ENCODE data around the gene STX2. TPM values are rescaled to one million over a fixed set of nuclear protein-coding genes. Genes with fewer than 3 reads are reported as not detected.

Gene STX2
- total RNA-seq, 1 experiment from 2014 or later = 11.2 TPM

GRCh38 chr12:130826151-130826801, 12.8 kb downstream of the STX2 start:
- Histone ChIP-seq H3K36me3 (ENCODE audit: control insufficient read depth, insufficient read depth, low read length) (no peaks in the 10 kb centered on the region), H3K27me3 (replicated peaks; ENCODE audit: control insufficient read depth, insufficient read depth, low read length) (no peaks in the 10 kb centered on the region), H3K9me3 (no peaks in the 10 kb centered on the region), H3K4me1 (peaks cover 18% of the 10 kb centered on the region), H3K4me3 (ENCODE audit: low read depth, low read length) (no peak overlapping the region)
- H3K27me3 Mint-ChIP-seq (ENCODE audit: insufficient read depth, unreplicated experiment) = no peaks in the 10 kb centered on the region
- peak; percentile 70 to 80 for DNase-seq
- ChIA-PET CTCF (interaction anchor here (0.6 to 1.3 kb wide), 2 partner anchors 45 to 89 kb away, joined by 5 read pairs; no protein-coding TSS in a partner anchor), POLR2A (interaction anchor here (0.6 to 0.7 kb wide), 2 partner anchors 23 to 44 kb away, joined by 3 to 4 read pairs; no protein-coding TSS in a partner anchor)
- H3K27ac Mint-ChIP-seq (ENCODE audit: unreplicated experiment) = peak overlapping the region; percentile 63
- no peaks in the 10 kb centered on the region for H3K4me1 Mint-ChIP-seq (ENCODE audit: low read depth, unreplicated experiment)
- no TSS peak for BruUV-seq (replicated peaks)
- no peaks in the 10 kb centered on the region for H3K9me3 Mint-ChIP-seq (ENCODE audit: unreplicated experiment)
- peaks cover 17% of the 10 kb centered on the region for H3K36me3 Mint-ChIP-seq (ENCODE audit: insufficient read depth, unreplicated experiment)
- intact Hi-C loops (cut with micrococcal nuclease; ENCODE audit: unreplicated experiment) = no loop called here
- TF ChIP-seq CTCF (IDR thresholded peaks at IDR 0.05; ENCODE audit: insufficient read depth in 1 of 2, low read depth in 1 of 2, low read length in 1 of 2, severe bottlenecking in 1 of 2, unreplicated experiment in 1 of 2) = peak; percentile 64 to 73
- H3K4me3 Mint-ChIP-seq (ENCODE audit: unreplicated experiment) = no peak overlapping the region

- no peak for DNase-seq
- POLR2A ChIA-PET = interaction anchor here (0.7 kb wide), 1 partner anchor 45 kb away, joined by 4 read pairs; no protein-coding TSS in a partner anchor
- H3K4me1 ChIP-seq = peaks cover 13% of the 10 kb centered on the region
- peaks cover 21% of the 10 kb centered on the region for H3K36me3 Mint-ChIP-seq (ENCODE audit: insufficient read depth, unreplicated experiment)
- no peak overlapping the region for H3K4me3 Mint-ChIP-seq (ENCODE audit: unreplicated experiment)
- no peaks in the 10 kb centered on the region for H3K27me3 ChIP-seq (replicated peaks; ENCODE audit: control insufficient read depth, insufficient read depth, low read length)
- no peak overlapping the region for H3K4me3 ChIP-seq (ENCODE audit: low read depth, low read length)
- no peak for TF ChIP-seq CTCF (IDR thresholded peaks at IDR 0.05; ENCODE audit: insufficient read depth in 1 of 2, low read depth in 1 of 2, low read length in 1 of 2, severe bottlenecking in 1 of 2, unreplicated experiment in 1 of 2)
- no peaks in the 10 kb centered on the region for H3K9me3 ChIP-seq
- H3K27ac Mint-ChIP-seq (ENCODE audit: unreplicated experiment) = peak overlapping the region; percentile 63
- H3K36me3 ChIP-seq (ENCODE audit: control insufficient read depth, insufficient read depth, low read length) = no peaks in the 10 kb centered on the region
- CTCF ChIA-PET = interaction anchor here (0.6 to 1.3 kb wide), 2 partner anchors 45 to 90 kb away, joined by 5 read pairs; no protein-coding TSS in a partner anchor
- no peaks in the 10 kb centered on the region for H3K27me3 Mint-ChIP-seq (ENCODE audit: insufficient read depth, unreplicated experiment)
- intact Hi-C loops (cut with micrococcal nuclease; ENCODE audit: unreplicated experiment) = no loop called here
- H3K9me3 Mint-ChIP-seq (ENCODE audit: unreplicated experiment) = no peaks in the 10 kb centered on the region
- H3K4me1 Mint-ChIP-seq (ENCODE audit: low read depth, unreplicated experiment) = no peaks in the 10 kb centered on the region
- no TSS peak for BruUV-seq (replicated peaks)
Measured at GRCh38 chr12:130825771-130826150, 13.3 kb downstream of the STX2 start.

- Mint-ChIP-seq H3K4me1 (ENCODE audit: low read depth, unreplicated experiment) (peaks cover 6% of the 10 kb centered on the region), H3K36me3 (ENCODE audit: insufficient read depth, unreplicated experiment) (peaks cover 23% of the 10 kb centered on the region), H3K27ac (ENCODE audit: unreplicated experiment) (no peak overlapping the region), H3K4me3 (ENCODE audit: unreplicated experiment) (no peak overlapping the region), H3K9me3 (ENCODE audit: unreplicated experiment) (no peaks in the 10 kb centered on the region), H3K27me3 (ENCODE audit: insufficient read depth, unreplicated experiment) (no peaks in the 10 kb centered on the region)
- Histone ChIP-seq H3K9me3 (no peaks in the 10 kb centered on the region), H3K27me3 (replicated peaks; ENCODE audit: control insufficient read depth, insufficient read depth, low read length) (no peaks in the 10 kb centered on the region), H3K4me3 (ENCODE audit: low read depth, low read length) (no peak overlapping the region), H3K36me3 (ENCODE audit: control insufficient read depth, insufficient read depth, low read length) (no peaks in the 10 kb centered on the region), H3K4me1 (no peaks in the 10 kb centered on the region)
- BruUV-seq (replicated peaks) = no TSS peak
- DNase-seq = no peak
- ChIA-PET POLR2A (no interaction called here), CTCF (interaction anchor here (0.6 kb wide), 1 partner anchor 273 kb away, joined by 3 read pairs; no protein-coding TSS in a partner anchor)
- intact Hi-C loops (cut with micrococcal nuclease; ENCODE audit: unreplicated experiment) = loop anchor here (1.0 to 5.0 kb wide), 2 partner anchors 58 to 417 kb away; no protein-coding TSS in a partner anchor
- TF ChIP-seq CTCF (IDR thresholded peaks at IDR 0.05; ENCODE audit: insufficient read depth in 1 of 2, low read depth in 1 of 2, low read length in 1 of 2, severe bottlenecking in 1 of 2, unreplicated experiment in 1 of 2) = no peak
Measured at GRCh38 chr12:130819681-130820080, 19.4 kb downstream of the STX2 start.

Measured in Caco-2 (cell line).